ENCODE data around the gene SULT1C4.

SULT1C4 gene

GRCh38 chr2:108365656-108366055 is 12.1 kb upstream of the SULT1C4 start:
- H2AFZ ChIP-seq (ENCODE audit: low read length) = no peak overlapping the region
- no peaks in the 10 kb centered on the region for H3K79me2 ChIP-seq (ENCODE audit: insufficient read depth, low read length)
- H3K9ac ChIP-seq (ENCODE audit: low read length) = no peak overlapping the region
- no peaks in the 10 kb centered on the region for H3K36me3 ChIP-seq (ENCODE audit: insufficient read depth, low read length)
- H3K9me3 ChIP-seq (ENCODE audit: low read length) = no peaks in the 10 kb centered on the region
- H3K4me2 ChIP-seq (ENCODE audit: low read length) = no peak overlapping the region
- no peak overlapping the region for H3K27ac ChIP-seq (ENCODE audit: low read depth, low read length, poor library complexity, severe bottlenecking)
- no peaks in the 10 kb centered on the region for H4K20me1 ChIP-seq (ENCODE audit: insufficient read depth, low read length)
- no peaks in the 10 kb centered on the region for H3K27me3 ChIP-seq (ENCODE audit: insufficient read depth, low read length)
- TF ChIP-seq EZH2 (IDR thresholded peaks at IDR 0.05; ENCODE audit: borderline replicate concordance, low read length) (no peak), CTCF (IDR thresholded peaks at IDR 0.05; ENCODE audit: low read length) (no peak)
- H3K4me3 ChIP-seq (ENCODE audit: low read depth, low read length, poor library complexity, severe bottlenecking) = no peak overlapping the region
- no peaks in the 10 kb centered on the region for H3K4me1 ChIP-seq (ENCODE audit: insufficient read depth, low read length, severe bottlenecking)
- no peaks in the 10 kb centered on the region for H3F3A ChIP-seq (ENCODE audit: insufficient read depth, low read length)
- no peaks in the 10 kb centered on the region for H3K9me2 ChIP-seq (ENCODE audit: low read depth, low read length)

DNA sequence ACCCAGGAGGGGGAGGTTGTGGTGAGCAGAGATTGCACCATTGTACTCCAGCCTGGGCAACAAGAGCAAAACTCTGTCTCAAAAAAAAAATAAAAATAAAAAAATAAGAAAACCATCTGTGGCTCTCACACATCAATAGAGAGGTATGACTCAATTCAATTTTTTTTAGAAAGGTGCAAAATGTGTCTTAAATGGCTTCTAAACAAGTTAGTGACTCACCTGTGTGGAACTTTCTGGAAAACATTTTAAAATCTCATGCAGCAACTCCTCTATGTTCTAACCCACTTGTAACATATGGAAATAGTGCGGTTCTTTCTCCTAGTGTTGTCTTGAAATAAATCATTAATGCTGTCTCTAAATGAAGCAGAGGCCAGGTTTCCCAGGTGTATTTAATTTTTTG is 10.7 kb upstream of the SULT1C4 start:
- H3K9me2 ChIP-seq (ENCODE audit: low read depth, low read length) = no peaks in the 10 kb centered on the region
- H4K20me1 ChIP-seq (ENCODE audit: insufficient read depth, low read length) = no peaks in the 10 kb centered on the region
- no peak overlapping the region for H2AFZ ChIP-seq (ENCODE audit: low read length)
- no peak overlapping the region for H3K9ac ChIP-seq (ENCODE audit: low read length)
- no peaks in the 10 kb centered on the region for H3K79me2 ChIP-seq (ENCODE audit: insufficient read depth, low read length)
- no peaks in the 10 kb centered on the region for H3K27me3 ChIP-seq (ENCODE audit: insufficient read depth, low read length)
- no peaks in the 10 kb centered on the region for H3K9me3 ChIP-seq (ENCODE audit: low read length)
- no peak overlapping the region for H3K4me2 ChIP-seq (ENCODE audit: low read length)
- no peak overlapping the region for H3K27ac ChIP-seq (ENCODE audit: low read depth, low read length, poor library complexity, severe bottlenecking)
- H3K36me3 ChIP-seq (ENCODE audit: insufficient read depth, low read length) = no peaks in the 10 kb centered on the region
- no peak overlapping the region for H3K4me3 ChIP-seq (ENCODE audit: low read depth, low read length, poor library complexity, severe bottlenecking)
- no peaks in the 10 kb centered on the region for H3F3A ChIP-seq (ENCODE audit: insufficient read depth, low read length)
- no peaks in the 10 kb centered on the region for H3K4me1 ChIP-seq (ENCODE audit: insufficient read depth, low read length, severe bottlenecking)
- TF ChIP-seq CTCF (IDR thresholded peaks at IDR 0.05; ENCODE audit: low read length) (no peak), EZH2 (IDR thresholded peaks at IDR 0.05; ENCODE audit: borderline replicate concordance, low read length) (no peak)

DNA sequence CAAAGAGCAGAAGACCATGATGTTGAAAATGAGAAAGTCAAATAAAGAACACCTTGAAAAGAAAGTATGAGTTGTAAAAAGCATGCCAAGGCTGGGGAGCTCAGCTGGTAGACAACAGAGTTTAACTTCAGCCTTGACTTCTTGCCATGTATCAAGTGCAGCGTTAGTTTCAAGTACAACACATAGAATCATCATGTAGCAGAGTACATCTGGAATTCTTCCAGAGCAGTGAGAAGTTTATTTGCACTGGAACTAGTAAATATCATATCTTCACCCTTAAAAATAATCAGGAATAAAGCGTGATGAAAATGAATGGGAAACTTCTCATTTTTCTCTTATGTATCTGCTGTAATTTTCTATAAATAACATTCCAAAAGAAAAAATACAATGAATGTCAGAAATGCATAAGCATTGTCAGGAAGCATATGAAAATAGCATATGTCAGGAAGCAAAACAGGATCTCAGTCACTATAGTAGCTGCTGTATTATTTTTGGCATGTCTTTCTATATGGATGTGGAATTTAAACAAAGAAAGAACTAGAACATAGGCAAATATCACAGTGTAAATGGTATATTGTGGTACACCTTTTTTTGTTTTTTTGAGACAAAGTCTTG is 10.1 kb upstream of the SULT1C4 start:
- no peaks in the 10 kb centered on the region for H3K79me2 ChIP-seq (ENCODE audit: insufficient read depth, low read length)
- no peaks in the 10 kb centered on the region for H3K36me3 ChIP-seq (ENCODE audit: insufficient read depth, low read length)
- H4K20me1 ChIP-seq (ENCODE audit: insufficient read depth, low read length) = no peaks in the 10 kb centered on the region
- no peaks in the 10 kb centered on the region for H3K9me3 ChIP-seq (ENCODE audit: low read length)
- no peak overlapping the region for H3K27ac ChIP-seq (ENCODE audit: low read depth, low read length, poor library complexity, severe bottlenecking)
- H2AFZ ChIP-seq (ENCODE audit: low read length) = no peak overlapping the region
- H3K9ac ChIP-seq (ENCODE audit: low read length) = no peak overlapping the region
- H3K4me2 ChIP-seq (ENCODE audit: low read length) = no peak overlapping the region
- no peak for TF ChIP-seq CTCF (IDR thresholded peaks at IDR 0.05; ENCODE audit: low read length)
- no peak for TF ChIP-seq EZH2 (IDR thresholded peaks at IDR 0.05; ENCODE audit: borderline replicate concordance, low read length)
- H3K27me3 ChIP-seq (ENCODE audit: insufficient read depth, low read length) = no peaks in the 10 kb centered on the region
- H3F3A ChIP-seq (ENCODE audit: insufficient read depth, low read length) = no peaks in the 10 kb centered on the region
- H3K4me1 ChIP-seq (ENCODE audit: insufficient read depth, low read length, severe bottlenecking) = no peaks in the 10 kb centered on the region
- no peaks in the 10 kb centered on the region for H3K9me2 ChIP-seq (ENCODE audit: low read depth, low read length)
- no peak overlapping the region for H3K4me3 ChIP-seq (ENCODE audit: low read depth, low read length, poor library complexity, severe bottlenecking)
